HG03064 (cell line): ENCODE results near the gene SWAP70.

Source experiments
- ATAC-seq: cut with Tn5 transposase; IDR thresholded peaks from one replicate; pipeline ENCODE4 v1.9.1; 2021; ENCODE audit warnings: low read depth; ENCODE audit not compliant: unreplicated experiment

SWAP70 gene

GRCh38 chr11:9771071-9771511 is 107.2 kb downstream of the SWAP70 start:
- no peak for ATAC-seq

GRCh38 chr11:9772218-9772617 is 108.3 kb downstream of the SWAP70 start:
- ATAC-seq: no peak

GRCh38 chr11:9773524-9773923 is 109.6 kb downstream of the SWAP70 start:
- ATAC-seq: no peak

GRCh38 chr11:9774109-9774508 is 110.2 kb downstream of the SWAP70 start:
- ATAC-seq: no peak

- ATAC-seq: no peak
These were observed 110.9 kb downstream of the SWAP70 start for GRCh38 chr11:9774591-9775397.

GRCh38 chr11:9775398-9775779 is 111.5 kb downstream of the SWAP70 start:
- ATAC-seq: no peak

- no peak for ATAC-seq
These were observed 112.3 kb downstream of the SWAP70 start for GRCh38 chr11:9776203-9776602.

- ATAC-seq: no peak
These were observed 113.2 kb downstream of the SWAP70 start for GRCh38 chr11:9777066-9777465.

- no peak for ATAC-seq
These were observed 113.6 kb downstream of the SWAP70 start for GRCh38 chr11:9777525-9777924.

- no peak for ATAC-seq
These were observed 117.1 kb downstream of the SWAP70 start for GRCh38 chr11:9780929-9781328.

GRCh38 chr11:9783986-9784385 is 120.1 kb downstream of the SWAP70 start:
- ATAC-seq: no peak

GRCh38 chr11:9784602-9785315 is 120.9 kb downstream of the SWAP70 start:
- no peak for ATAC-seq

GRCh38 chr11:9787260-9787659 is 123.4 kb downstream of the SWAP70 start:
- no peak for ATAC-seq

- no peak for ATAC-seq
These were observed 124.2 kb downstream of the SWAP70 start for GRCh38 chr11:9787981-9788521.

- no peak for ATAC-seq
These were observed 126.0 kb downstream of the SWAP70 start for GRCh38 chr11:9789910-9790309.

GRCh38 chr11:9790703-9791102 is 126.8 kb downstream of the SWAP70 start:
- no peak for ATAC-seq

GRCh38 chr11:9796266-9796665 is 132.4 kb downstream of the SWAP70 start:
- ATAC-seq: no peak

- no peak for ATAC-seq
These were observed 133.0 kb downstream of the SWAP70 start for GRCh38 chr11:9796854-9797253.

- ATAC-seq: no peak
These were observed 133.4 kb downstream of the SWAP70 start for GRCh38 chr11:9797300-9797699.

GRCh38 chr11:9799886-9800285 is 136.0 kb downstream of the SWAP70 start:
- ATAC-seq: no peak

- ATAC-seq: no peak
These were observed 138.5 kb downstream of the SWAP70 start for GRCh38 chr11:9802291-9802861.
